ENCODE data around the gene MGAT5.

Gene MGAT5

DNA sequence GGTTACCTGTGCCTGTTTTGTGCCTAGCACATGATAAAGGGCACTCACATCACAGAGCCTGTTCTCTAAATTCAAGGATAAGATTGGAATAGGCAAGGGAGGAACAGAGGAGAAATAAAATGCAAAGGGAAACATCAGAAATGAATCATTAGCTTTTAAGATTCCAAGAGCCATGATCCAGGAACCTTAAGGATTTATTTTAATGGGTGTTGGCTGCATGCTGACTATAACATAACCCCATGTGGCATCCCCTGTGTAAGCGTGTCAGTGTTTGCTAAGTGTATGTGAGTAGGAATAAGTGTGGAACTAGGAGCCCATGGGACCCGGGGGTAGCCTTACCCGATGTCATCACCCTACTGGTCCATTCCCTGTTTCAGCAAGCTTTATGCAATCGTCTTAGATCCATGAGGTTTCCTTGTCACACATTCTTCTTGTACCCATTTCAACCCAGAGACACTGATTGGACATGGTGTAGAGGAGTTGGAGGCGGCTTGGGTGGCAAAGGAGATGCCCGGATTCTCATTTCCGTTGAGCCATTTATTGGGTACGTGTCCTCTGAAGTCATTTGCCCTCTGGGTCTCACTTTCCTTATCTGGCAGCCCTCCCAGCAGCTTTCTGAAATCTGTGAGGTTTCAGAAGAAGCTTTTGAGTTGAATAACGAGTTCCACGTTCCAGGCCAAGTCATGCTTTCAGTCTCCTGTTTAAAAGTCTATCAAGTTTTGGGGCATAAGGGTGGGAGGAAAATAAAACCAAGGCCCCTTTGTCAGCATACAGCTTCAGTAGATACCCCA lies 117.0 kb downstream of the MGAT5 start:
- no peak for DNase-seq

DNA sequence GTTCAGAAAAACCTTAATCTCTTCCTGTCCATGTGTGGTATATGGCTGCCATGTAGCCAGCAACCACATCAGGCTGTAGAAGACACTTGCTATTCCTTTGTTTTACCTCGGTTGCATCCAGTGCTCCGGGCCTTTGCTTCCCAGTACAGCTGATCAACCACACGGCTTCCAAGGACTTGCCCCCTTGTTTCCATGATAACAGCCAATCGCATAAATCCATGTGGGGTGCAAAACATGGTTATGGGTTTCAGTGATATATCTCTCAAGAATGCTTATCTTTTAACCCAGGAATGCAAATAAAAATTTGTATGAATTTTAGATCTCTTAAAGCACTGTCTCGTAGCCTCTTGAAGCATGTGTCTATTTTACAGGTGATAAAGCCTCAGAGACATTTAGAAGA lies 118.3 kb downstream of the MGAT5 start:
- no peak for DNase-seq

DNA sequence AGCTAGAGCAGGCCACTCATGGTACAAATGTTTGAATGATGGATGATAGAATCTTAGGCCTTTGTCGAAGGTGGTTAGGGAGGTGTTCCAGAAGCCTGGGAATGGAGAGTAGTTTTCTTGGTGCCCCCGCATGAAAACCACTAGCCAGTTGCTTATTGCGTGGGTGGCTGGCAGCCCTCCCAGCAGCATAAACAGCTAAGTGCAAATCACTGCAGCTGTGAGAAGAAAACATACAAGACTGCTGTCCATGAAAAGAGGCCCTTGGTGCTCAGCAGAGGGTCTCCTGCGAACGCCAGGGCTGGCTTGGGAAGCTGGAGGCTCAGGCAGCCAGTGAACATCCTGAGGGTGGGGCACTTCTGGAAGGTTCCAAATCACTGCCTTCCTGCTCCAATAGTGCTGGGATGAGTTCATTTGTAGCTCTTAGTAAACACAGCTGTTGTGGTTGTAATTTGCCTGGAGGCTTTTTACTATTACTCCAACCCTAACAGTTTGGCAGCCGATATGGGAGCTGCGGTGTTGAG lies 118.8 kb downstream of the MGAT5 start:
- no peak for DNase-seq

DNA sequence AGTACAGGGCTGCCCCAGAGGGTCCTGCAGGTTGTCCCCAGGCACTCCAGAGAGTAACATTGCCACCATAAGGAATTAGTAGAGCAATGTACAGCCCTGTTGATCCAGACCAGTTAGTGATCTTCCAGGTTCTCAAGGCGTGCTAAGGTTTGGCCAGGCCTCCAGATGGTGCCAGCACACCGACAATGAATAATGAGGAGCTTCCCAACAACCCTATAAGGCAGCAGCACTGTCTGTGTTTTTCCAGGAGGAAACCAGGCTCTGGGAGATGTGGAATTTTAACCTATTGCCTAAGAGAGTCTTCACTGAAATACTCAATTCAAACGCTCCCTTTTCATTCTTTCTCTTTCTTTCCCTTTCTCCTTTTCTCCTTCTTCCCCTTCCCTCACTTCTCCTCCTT lies 122.1 kb downstream of the MGAT5 start:
- no peak for DNase-seq

DNA sequence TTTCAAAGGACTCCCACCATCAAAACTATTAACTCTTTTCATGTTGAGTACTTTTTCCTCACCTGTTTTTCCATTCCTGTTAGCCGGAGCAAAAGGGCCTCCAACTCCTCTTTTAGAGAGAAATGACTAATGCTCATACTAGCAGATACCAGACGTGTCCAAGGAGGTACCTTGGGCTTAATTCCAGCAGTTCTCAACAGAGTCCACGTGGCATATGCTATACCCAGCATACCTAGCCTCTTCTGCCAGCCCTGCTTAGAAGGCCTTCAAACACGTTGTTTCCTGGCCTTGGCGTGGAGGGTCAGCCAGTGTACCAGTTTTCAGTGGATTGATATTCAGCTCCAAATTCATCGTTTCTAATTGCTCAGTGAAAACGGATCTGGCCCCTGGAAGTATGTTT lies 123.9 kb downstream of the MGAT5 start:
- no peak for DNase-seq

DNA sequence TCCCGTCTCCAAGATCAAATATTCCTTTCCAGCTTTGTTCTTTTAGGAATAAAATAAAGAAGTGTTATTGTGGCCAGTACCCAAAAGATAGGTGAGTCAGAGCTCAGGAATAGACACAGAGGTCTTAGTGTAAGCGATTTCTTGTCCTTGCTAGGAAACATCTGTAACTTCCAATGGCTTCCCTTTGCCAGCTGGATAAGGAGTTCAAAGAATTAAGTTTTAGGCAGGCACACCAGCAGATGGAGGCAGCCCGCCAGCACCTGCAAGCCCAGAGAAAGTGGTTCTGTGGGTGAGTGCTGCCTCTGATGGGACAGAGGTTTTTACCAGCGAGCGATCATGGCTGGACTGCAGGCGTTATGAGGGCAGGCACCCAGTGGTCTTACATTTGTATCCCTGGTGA lies 125.4 kb downstream of the MGAT5 start:
- no peak for DNase-seq

DNA sequence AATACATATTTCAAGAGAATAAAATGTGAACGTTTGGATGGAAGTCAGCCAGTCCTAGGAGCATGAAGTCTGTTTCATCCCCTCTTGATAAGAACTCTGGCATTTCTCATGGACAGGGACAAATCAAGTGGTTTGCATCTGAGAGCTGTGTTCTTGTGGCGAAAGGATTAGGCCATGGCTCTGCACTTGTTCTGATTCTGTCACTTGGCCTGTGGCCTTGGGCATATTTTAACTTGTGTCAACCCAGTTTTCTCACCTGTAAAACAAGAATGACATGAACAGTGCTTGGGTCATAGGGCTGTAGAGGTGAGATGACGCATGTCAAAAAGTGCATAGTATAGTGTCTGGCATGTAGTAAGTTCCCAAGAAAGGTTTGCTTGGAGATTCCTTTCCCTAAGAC lies 125.8 kb downstream of the MGAT5 start:
- DNase-seq: no peak

DNA sequence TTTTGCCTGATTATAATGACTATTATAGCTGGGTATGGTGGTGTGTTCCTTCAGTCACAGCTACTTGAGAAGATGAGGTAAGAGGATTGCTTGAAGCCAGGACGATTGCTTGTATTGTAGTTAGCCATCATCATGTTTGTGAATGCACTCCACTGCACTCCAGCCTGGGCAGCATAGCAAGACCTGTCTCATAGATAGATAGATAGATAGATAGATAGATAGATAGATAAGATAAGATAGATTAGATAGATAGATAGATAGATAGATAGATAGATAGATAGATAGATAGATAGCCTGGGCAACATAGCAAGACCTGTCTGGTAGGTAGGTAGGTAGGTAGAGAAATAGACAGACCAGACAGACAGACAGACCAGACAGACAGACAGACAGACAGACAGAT lies 127.3 kb downstream of the MGAT5 start:
- no peak for DNase-seq

DNA sequence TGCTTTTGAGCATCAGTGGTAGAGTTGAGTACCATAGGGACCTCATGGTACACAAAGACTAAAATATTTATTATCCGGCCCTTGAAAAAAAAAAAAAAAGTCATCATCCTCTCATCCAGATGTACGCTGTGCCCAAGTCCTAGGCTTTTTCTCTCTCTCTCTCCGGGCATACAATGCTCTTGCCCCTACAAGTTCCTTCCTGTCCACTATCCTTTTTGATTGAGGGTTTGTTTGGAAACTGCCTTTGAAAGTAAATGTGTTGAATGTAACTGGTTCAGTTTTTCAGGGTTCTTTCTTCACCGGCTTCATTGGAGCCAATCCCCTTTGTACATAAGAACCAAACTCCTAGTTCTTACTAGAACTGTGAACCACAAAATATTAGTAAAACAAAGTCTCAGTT lies 130.3 kb downstream of the MGAT5 start:
- DNase-seq: no peak

DNA sequence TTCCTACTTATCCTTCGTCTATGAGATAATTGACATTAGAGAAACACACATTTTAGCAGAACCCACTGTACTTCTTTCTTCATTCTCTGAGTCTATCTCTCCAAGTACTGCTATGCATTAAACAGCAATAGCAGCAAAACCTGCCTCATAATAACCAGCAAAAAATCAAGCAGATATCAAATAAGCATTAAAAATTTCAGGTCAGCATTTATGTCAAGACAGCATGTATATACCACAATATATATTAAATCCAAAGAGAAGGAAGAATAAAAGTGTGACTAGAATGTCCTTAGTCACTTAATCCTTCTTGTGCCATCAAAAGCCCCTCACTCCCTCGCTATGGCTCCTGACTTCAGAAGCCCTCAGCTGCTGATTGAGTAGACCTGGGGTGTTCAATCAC lies 131.3 kb downstream of the MGAT5 start:
- DNase-seq: no peak

DNA sequence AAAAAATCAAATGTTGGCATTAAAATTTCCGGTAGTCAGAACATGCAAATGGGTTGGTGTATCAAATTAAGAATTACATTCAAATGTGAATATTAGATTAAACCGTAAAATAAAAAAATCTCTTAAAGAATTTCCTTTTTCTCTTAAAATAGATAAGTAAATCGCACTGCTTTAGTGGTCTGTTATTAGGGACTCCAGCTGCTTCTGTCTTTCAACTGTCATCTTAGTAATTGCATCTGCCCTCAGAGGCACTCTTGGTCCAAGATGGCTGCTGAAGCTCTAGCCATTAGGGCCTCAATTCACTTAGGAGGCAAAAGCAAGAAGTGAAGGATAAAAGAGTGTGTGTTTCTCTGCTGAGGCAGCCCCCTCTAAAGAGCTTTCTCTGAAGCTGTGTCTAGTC lies 132.4 kb downstream of the MGAT5 start:
- DNase-seq: no peak

DNA sequence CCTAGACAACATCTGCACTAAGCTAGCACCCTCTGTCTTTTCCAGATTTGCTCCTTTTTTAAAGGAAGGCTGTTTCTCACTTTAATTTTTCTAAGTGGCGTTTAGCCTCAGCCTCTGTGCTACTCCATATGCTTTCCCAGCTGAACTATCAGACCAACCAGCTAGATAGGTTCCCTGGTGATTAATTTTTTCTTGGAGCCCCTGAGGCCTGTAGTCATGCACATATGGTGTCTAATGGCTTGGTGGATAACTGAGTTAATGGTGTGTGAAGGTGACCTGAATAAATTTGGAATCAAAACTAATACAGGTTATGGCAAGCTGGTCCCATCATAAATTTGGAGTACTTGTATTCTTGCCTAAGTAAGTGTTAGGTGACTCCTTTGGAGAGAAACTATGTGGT lies 135.5 kb downstream of the MGAT5 start:
- DNase-seq: no peak

DNA sequence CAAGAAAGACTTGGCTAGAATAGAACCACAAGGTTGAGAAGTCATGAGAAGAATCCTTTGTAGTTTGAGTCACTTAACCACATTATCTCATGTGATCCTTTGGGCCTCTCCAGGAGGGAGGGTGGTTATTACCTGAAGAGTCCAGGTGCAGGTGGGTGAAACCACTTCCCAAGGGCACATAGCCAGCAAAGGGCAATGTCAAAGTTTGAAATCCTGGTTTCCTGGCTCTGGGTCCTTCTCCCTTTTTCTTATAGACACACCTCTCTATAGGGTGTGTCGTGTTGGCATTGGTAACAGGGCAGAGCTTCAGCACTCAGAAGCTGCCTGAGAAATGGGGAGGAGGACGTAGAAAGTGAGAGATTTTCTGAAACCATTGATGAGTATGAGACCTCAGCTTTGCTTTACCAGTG lies 137.9 kb downstream of the MGAT5 start:
- DNase-seq: no peak

DNA sequence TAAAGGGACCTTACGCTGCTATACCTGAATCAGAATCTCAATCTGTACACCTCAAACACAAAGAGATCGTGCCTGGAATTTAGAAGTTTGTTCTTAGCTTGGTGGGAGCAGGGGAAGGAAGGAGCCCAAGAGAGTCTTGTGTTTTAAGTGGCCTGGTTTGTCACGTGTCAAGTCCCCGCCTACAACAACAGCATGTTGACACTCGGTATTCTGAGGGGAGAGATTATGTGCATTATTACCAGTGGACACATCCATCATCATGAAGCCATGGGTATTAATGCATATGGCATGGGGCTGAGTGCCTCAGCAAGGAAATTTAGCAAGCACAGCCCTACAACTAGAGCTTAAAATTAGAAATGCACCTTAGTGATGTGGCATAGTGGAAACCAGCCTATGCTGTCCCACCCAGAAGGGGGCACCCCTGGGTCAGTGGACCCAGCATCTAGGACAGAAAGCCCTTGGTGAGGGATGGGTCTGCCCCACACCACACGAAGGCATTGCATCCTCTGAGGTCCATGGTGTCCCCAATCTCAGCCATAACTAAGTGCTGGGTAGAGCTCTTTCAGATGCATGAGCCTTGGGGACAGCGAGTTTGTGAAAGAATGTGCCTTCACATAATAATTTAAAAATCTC lies 138.7 kb downstream of the MGAT5 start:
- DNase-seq: no peak

DNA sequence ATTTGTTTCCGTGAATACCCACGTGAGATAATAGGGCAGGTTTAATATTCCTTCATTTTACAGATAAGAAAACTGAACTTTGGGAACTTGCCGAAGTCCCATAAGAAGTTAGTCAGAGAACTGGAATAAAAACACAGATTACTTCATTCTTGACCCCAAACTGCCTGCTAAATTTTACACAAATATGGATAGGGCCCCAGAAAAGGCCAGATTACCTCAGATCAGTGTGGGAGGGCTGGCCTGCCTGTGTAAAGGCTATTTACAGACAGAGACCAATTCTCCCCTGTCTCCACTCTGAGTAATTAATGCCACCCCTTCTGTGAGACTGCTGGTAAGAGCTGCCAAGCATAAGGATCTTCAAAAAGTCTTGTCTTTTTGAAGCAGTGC lies 139.2 kb downstream of the MGAT5 start:
- DNase-seq: no peak

DNA sequence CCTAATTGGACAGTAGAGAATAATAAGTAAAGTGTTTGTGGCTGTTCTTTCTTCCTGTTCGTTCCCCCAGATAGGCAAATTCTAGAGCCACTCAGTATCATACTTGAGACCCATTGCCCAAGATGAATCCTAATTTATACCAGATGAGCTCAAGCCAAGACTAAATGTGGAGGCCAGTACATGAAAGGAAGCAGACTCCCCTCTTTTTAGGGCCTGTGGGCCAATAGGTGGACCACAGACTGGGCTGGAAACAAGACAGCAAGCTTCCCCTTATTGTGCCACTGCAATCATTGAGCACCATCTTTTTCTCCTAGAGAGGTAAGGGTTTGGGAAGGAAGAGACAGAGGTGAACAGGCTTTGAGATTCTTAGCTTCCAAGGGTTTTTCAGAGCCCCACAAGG lies 141.9 kb downstream of the MGAT5 start:
- no peak for DNase-seq

DNA sequence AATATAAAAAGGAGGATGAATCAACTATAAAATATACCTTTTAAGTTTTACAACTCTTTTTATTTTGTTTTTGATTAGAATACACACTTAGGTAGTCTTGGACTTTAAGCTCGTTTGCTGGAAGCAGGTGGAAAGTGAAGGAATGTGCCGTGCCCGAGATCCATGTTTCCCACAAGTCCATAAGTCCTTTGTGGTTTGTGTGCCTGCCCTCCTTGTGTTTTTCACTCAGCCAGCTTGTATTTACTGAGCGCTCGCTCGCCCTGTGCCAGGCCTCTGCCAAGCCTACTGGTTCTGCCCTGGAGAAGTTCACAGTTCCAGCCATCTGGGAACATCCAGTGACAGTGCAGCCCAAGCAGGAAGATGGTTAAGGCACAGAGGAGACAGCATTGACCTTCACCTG lies 142.6 kb downstream of the MGAT5 start:
- DNase-seq: no peak

DNA sequence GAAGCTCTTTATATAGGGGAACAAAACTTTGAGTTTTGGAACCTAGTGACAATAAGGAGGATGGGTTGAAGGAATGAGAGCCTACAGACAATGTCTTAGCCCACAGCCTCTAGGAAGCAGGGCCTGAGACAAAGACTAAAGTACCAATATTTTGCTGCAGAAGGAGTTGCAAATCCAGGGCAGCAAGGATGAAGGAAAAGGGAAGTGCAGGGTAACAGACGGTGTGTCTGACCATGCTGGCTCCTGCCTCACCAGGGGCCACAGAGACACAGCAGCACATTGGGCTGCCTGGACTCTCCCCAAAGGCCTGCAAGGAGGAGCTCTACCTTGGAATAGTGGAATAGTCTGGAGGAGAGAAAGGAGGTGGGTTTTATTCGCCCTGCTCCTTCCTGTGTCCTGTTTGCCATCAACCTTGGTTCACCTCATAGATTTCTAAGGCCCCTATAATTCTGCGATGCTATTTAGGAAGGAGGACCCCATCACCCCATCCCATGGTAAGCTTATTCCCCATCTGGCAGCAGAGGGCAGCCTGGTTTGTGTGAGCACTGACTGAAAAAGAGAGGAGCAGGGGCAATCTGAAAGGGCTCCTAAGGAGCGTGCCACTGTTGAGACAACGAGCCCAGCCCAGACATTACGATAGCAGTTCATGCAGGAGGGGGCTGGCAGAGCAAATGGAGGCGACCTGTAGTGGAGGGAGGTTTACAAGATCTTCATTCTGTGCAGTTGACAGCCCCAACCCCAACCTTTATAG lies 143.4 kb downstream of the MGAT5 start:
- no peak for DNase-seq

DNA sequence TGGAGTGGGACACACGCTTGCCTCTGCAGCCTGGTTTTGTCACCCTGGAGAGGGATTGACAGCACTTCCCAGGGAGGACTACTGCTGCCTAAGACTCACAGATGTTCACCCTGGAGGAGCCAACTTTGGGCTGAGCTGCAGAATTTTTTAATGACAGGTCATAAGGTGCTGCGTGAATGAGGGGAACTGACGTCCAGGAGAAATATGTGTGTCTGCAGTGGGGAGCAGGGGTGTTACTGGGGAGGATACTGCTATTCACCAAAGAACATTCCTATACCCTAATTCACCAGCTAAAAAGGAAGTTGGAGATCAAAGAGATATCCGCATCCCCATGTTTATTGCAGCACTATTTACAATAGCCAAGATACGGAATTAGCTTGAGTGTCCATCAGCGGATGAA lies 144.4 kb downstream of the MGAT5 start:
- no peak for DNase-seq

DNA sequence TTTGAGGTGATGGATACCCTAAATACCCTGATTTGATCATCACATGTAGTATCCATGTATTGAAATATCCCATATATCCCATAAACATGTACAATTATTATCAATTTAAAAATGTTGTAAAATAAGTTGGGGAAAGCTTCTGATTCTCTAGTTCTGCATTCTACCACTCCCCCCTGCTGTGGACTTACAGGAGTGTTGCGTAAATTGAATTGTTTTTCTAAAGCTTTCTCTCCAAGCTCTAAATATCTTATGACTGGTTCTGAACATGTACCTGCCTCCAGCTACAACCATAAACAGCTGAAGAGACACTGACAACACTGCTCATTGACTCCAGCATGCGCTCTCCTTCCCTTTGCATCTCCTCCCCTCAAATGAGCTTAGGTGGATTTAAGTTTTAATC lies 145.2 kb downstream of the MGAT5 start:
- no peak for DNase-seq

DNA sequence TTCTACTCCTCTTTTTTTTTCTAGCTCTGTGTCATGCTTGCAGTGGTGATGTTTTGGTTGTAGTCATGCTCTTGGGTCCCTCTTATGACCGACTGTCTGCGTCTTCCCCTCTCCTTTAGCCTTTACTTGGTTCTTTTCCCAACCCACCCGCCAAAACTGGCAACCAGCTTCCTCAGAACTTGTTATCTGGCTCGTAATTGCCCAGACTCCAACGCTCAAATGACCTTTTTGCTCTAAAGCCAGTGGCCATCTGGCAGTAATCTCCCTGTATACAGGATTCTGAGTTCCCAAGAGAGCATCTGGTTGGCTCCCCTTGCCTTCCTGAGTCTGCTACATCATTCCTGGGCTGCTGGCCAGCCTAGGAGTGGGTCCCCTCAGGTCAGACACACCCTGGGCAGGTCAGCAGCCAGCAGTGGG lies 147.2 kb downstream of the MGAT5 start:
- DNase-seq: no peak

DNA sequence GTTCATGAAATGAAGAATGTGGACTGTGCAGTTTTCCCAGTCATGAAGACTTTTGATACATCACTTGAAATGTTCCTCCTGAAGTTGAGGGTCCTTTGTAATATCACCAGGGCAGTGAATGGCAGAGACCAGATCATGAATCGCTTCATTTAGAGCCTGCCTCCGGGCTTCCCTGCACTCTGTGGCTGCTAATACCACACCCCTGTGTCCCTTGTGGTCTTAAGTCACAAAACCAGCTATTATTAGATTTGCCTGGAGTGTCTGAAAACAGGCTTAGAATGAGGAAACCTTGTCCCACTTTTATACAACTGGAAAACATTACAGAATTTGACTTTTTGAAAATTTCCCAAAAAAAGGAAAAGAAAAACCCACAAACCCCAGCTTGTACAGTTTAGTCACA lies 147.9 kb downstream of the MGAT5 start:
- no peak for DNase-seq

DNA sequence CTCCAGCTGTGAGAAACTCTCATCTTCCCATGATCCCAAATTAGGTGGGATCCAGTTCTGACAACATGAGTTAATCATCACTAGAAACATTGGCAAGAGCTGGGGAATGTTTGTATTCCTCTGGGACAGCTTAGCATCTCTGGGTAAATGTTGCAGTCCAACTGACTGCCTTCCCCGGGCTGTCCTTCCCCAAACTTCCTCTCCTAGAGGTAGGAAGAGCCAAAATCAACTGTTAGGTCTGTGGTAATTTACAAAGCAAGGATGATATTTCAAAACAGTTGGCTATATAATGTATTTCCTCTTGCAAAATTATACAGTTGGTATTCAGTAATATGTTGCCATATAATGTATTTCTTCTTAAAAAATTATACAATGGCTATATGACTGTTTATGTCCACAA lies 148.5 kb downstream of the MGAT5 start:
- no peak for DNase-seq

DNA sequence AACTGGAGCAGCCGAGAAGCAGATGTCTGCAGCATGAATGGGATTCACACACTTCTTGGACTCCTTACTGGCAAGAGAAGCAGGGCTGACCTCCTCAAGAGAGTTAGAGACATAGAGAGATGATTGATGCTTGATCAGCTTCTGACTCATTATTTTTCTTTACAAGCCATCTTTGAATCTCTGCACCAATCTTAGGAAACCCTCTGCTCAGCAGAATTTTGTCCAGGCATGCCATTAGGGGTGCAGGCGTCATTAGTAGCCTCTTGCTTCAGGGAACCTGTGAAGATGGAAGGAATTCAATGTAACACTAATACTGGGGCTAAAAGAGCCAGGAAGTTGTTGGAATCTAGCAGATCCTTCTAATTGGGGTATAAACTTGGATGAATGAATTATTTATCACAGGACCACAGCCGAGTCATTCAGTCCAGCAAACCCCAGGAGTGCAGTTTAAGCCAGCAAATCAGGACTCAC lies 151.8 kb downstream of the MGAT5 start:
- DNase-seq: no peak
